SK-N-SH (cell line): ENCODE data around the gene NUCB1.

Source experiments
- CTCF ChIP-seq: fragments of 200-600 bp; sonication (generic); IDR thresholded peaks from 2 replicates; pipeline ENCODE4 v1.6.1; 2017; ENCODE audit warnings: antibody characterized with exemption, mild to moderate bottlenecking, moderate library complexity
- EP300 ChIP-seq, 2 experiments: IDR thresholded peaks; 2 replicates each; pipeline versions ENCODE4 v1.4.0 to v1.6.1; 2012; ENCODE audit warnings: borderline replicate concordance in 1 of 2, low read depth in 1 of 2, low read length in 1 of 2
- EZH2phosphoT487 ChIP-seq: fragments of 200-600 bp; sonication (generic); IDR thresholded peaks from 2 replicates; pipeline ENCODE4 v1.6.1; 2017; ENCODE audit warnings: low read depth, mixed run types, mild to moderate bottlenecking, antibody characterized with exemption, moderate library complexity, borderline replicate concordance
- FOXJ3 ChIP-seq: sonication (generic); formaldehyde crosslinking; IDR thresholded peaks from 2 replicates; pipeline ENCODE4 v1.5.1; 2020; ENCODE audit warnings: mild to moderate bottlenecking, missing genetic modification reagents
- NRF1 ChIP-seq: IDR thresholded peaks from 2 replicates; pipeline ENCODE4 v1.6.1; 2012; ENCODE audit warnings: low read depth, mild to moderate bottlenecking, low read length
- RAD21 ChIP-seq: IDR thresholded peaks from 2 replicates; pipeline ENCODE4 v1.6.1; 2012; ENCODE audit warnings: mild to moderate bottlenecking, low read length

GRCh38 chr19:48874303-48875135 lies 25.6 kb upstream of the NUCB1 start:
- no peak for TF ChIP-seq CTCF
- TF ChIP-seq RAD21, result no peak
- TF ChIP-seq NRF1, result no peak
- no peak for TF ChIP-seq EP300 (IDR thresholded peaks at IDR 0.05; ENCODE audit: borderline replicate concordance in 1 of 2, low read depth in 1 of 2, low read length in 1 of 2)
- TF ChIP-seq EZH2phosphoT487, result no peak
- TF ChIP-seq FOXJ3 (CRISPR knock-in tag), result no peak
